H1 (cell line): Measurements from ENCODE around the gene GPR39. TPM values are rescaled to one million over a fixed set of nuclear protein-coding genes. Genes with fewer than 3 reads are reported as not detected.

Experiments used
- BCL11A ChIP-seq, 2 experiments: IDR thresholded peaks; one replicate each; pipeline ENCODE4 v1.6.1; 2011; ENCODE audit warnings: low read depth in 2 of 2, low read length in 2 of 2, mild to moderate bottlenecking in 2 of 2
- JUND ChIP-seq: IDR thresholded peaks from 2 replicates; pipeline ENCODE4 v1.6.1; 2011; ENCODE audit warnings: mild to moderate bottlenecking, improper control_type of control experiment, low read length
- YY1 ChIP-seq: IDR thresholded peaks from 2 replicates; pipeline ENCODE4 v1.6.1; 2011; ENCODE audit warnings: low read depth, mild to moderate bottlenecking, low read length
- polyA plus RNA-seq, 7 experiments: library from polyadenylated mRNA; depleted of rRNA in 3 of 7; stranded (reverse) in 5 of 7; unstranded in 2 of 7; fragments of >200 nt in 5 of 7; fragments of 200-250 nt in 2 of 7; gene quantifications; 1 replicate in 5 of 7; 2 replicates in 1 of 7; 4 replicates in 1 of 7; pipeline versions ENCODE4 v1.2.1 to v1.2.3, GENCODE V29; 2011 to 2013; ENCODE audit warnings: missing spikeins in 2 of 7, mixed read lengths in 2 of 7
- total RNA-seq: library from RNA; stranded (reverse); fragmentation: NEBNext Ultra II Directional; extraction: Animal tissue kit (Norgen Biotek cat#: 25700); gene quantifications from 2 replicates; pipeline ENCODE4 v1.2.1, GENCODE V29; 2021
- TF ChIP-seq, protein P1 (sequence below), 3 experiments: IDR thresholded peaks; 1 replicate in 2 of 3; 2 replicates in 1 of 3; pipeline versions ENCODE4 v1.5.1 to v1.6.1; 2011; ENCODE audit warnings: low read length in 3 of 3, mild to moderate bottlenecking in 3 of 3, inconsistent platforms in 2 of 3, low read depth in 1 of 3, moderate library complexity in 1 of 3; ENCODE audit not compliant: insufficient read depth in 1 of 3; ENCODE audit errors: control extremely low read depth in 1 of 3
- TF ChIP-seq, protein P2 (sequence below): IDR thresholded peaks from 2 replicates; pipeline ENCODE4 v1.6.1; 2012; ENCODE audit warnings: low read length, inconsistent platforms

Gene GPR39
- total and polyA plus RNA-seq, 2 of the 8 experiments (the other 6 are each of a cell fraction or from before 2014, with no cell fraction given) = 0.63 to 2.7 TPM

DNA sequence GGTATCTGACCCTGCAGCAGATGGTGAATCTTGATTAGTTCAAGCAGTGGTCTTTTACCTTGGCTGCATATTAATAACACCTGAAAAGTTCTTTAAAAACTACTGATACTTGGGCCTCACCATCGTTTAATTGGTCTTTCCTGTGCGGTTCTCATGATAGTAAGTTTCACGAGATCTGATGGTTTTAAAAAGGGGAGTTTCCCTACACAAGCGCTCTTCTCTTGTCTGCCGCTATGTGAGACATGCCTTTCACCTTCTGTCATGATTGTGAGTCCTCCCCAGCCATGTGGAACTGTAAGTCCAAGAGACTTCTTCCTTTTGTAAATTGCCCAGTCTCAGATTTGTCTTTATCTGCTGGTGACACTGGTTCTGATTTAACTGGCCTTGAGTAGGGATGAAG, 151.1 kb downstream of the GPR39 start (continued):
- TF ChIP-seq, protein P1, sequence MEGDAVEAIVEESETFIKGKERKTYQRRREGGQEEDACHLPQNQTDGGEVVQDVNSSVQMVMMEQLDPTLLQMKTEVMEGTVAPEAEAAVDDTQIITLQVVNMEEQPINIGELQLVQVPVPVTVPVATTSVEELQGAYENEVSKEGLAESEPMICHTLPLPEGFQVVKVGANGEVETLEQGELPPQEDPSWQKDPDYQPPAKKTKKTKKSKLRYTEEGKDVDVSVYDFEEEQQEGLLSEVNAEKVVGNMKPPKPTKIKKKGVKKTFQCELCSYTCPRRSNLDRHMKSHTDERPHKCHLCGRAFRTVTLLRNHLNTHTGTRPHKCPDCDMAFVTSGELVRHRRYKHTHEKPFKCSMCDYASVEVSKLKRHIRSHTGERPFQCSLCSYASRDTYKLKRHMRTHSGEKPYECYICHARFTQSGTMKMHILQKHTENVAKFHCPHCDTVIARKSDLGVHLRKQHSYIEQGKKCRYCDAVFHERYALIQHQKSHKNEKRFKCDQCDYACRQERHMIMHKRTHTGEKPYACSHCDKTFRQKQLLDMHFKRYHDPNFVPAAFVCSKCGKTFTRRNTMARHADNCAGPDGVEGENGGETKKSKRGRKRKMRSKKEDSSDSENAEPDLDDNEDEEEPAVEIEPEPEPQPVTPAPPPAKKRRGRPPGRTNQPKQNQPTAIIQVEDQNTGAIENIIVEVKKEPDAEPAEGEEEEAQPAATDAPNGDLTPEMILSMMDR (IDR thresholded peaks at IDR 0.05; ENCODE audit: control extremely low read depth in 1 of 3, insufficient read depth in 1 of 3, low read depth in 1 of 3, low read length in 3 of 3) = no peak
- TF ChIP-seq YY1 (no peak), BCL11A (IDR thresholded peaks at IDR 0.05; ENCODE audit: low read depth in 2 of 2, low read length in 2 of 2) (no peak), JUND (no peak)
- TF ChIP-seq, protein P2, sequence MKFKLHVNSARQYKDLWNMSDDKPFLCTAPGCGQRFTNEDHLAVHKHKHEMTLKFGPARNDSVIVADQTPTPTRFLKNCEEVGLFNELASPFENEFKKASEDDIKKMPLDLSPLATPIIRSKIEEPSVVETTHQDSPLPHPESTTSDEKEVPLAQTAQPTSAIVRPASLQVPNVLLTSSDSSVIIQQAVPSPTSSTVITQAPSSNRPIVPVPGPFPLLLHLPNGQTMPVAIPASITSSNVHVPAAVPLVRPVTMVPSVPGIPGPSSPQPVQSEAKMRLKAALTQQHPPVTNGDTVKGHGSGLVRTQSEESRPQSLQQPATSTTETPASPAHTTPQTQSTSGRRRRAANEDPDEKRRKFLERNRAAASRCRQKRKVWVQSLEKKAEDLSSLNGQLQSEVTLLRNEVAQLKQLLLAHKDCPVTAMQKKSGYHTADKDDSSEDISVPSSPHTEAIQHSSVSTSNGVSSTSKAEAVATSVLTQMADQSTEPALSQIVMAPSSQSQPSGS = no peak
